Measurements from ENCODE around the gene GNB1. TPM values are rescaled to one million over a fixed set of nuclear protein-coding genes. Genes with fewer than 3 reads are reported as not detected.

GNB1 gene
- total and polyA plus RNA-seq, 9 of the 15 experiments (the other 6 are each of a cell fraction or from before 2014, with no cell fraction given): 34.3 to 388 (median 114) TPM

- TF ChIP-seq MGA (IDR thresholded peaks at IDR 0.05) (peak; percentile 78), ZNF263 (CRISPR knock-in tag; IDR thresholded peaks at IDR 0.05; ENCODE audit: borderline replicate concordance) (peak; percentile 12; the same call in 1 of the 2 replicates), THAP12 (CRISPR knock-in tag; IDR thresholded peaks at IDR 0.05) (peak; percentile 2; the same call in 1 of the 2 replicates), JUN (IDR thresholded peaks at IDR 0.05; ENCODE audit: borderline replicate concordance, low read depth, low read length) (peak; percentile 51; the same call in 1 of the 2 replicates), JUN (CRISPR knock-in tag; IDR thresholded peaks at IDR 0.05; ENCODE audit: borderline replicate concordance) (no peak), GMEB1 (CRISPR knock-in tag; IDR thresholded peaks at IDR 0.05) (peak; percentile 23; the same call in 1 of the 2 replicates), SRF (CRISPR knock-in tag; IDR thresholded peaks at IDR 0.05) (peak in 1 of 2 experiments; percentile 62; a peak in 1 of 4 replicates), ZNF584 (CRISPR knock-in tag; IDR thresholded peaks at IDR 0.05; ENCODE audit: low read depth) (peak; percentile 74)
Measured at GRCh38 chr1:1758692-1759455, 132.0 kb downstream of the GNB1 start (continued).
